Natural killer cell (primary cell): Measurements from ENCODE around the gene SCT. TPM values are rescaled to one million over a fixed set of nuclear protein-coding genes. Genes with fewer than 3 reads are reported as not detected.

ENCODE experiments used
- ATAC-seq, 3 donors: fragments of 150-1000 bp in 2 of 3; fragments of 200-7000 bp in 1 of 3; cut with Tn5 transposase; 1 replicate in 1 of 3; 2 replicates in 2 of 3; pipeline ENCODE4 v1.10.0; 2021; ENCODE audit warnings: mild to moderate bottlenecking in 2 of 3, moderate library complexity in 2 of 3
- DNase-seq, 2 donors: peaks; one replicate each; pipeline versions ENCODE4 v3.0.0 to v3.0.0-alpha.2; 2013 to 2021; ENCODE audit warnings: mixed read lengths in 1 of 2
- H3K27ac ChIP-seq: one replicate; pipeline ENCODE4 v1.5.1; 2013; ENCODE audit warnings: mild to moderate bottlenecking, low read length
- H3K27me3 ChIP-seq: one replicate; pipeline ENCODE4 v1.6.1; 2013; ENCODE audit warnings: low read length; ENCODE audit not compliant: control insufficient read depth, insufficient read depth
- H3K36me3 ChIP-seq: one replicate; pipeline ENCODE4 v1.6.1; 2013; ENCODE audit warnings: low read length; ENCODE audit not compliant: control insufficient read depth, insufficient read depth
- H3K4me1 ChIP-seq: one replicate; pipeline ENCODE4 v1.6.1; 2013; ENCODE audit warnings: low read length; ENCODE audit not compliant: control insufficient read depth, insufficient read depth
- H3K4me3 ChIP-seq: one replicate; pipeline ENCODE4 v1.5.1; 2013; ENCODE audit warnings: low read length
- H3K9me3 ChIP-seq: one replicate; pipeline ENCODE4 v1.6.1; 2013; ENCODE audit warnings: low read length; ENCODE audit not compliant: control insufficient read depth, insufficient read depth
- H3K27ac Mint-ChIP-seq, 2 donors: one replicate each; pipeline ENCODE4 v1.8.0; 2022; ENCODE audit warnings: mild to moderate bottlenecking in 2 of 2, mixed read lengths in 2 of 2, moderate library complexity in 1 of 2
- H3K27me3 Mint-ChIP-seq, 2 donors: one replicate each; pipeline ENCODE4 v1.8.0; 2022; ENCODE audit warnings: low read depth in 2 of 2, mixed read lengths in 2 of 2
- H3K36me3 Mint-ChIP-seq: one replicate; pipeline ENCODE4 v1.8.0; 2022; ENCODE audit warnings: mixed read lengths
- H3K4me1 Mint-ChIP-seq, 2 donors: one replicate each; pipeline ENCODE4 v1.8.0; 2022; ENCODE audit warnings: mixed read lengths in 2 of 2
- H3K4me3 Mint-ChIP-seq: one replicate; pipeline ENCODE4 v1.8.0; 2022; ENCODE audit warnings: mild to moderate bottlenecking, moderate library complexity, mixed read lengths
- H3K9me3 Mint-ChIP-seq, 2 donors: one replicate each; pipeline ENCODE4 v1.8.0; 2022; ENCODE audit warnings: mixed read lengths in 2 of 2
- WGBS: methylation state at CpG from one replicate; pipeline ENCODE4 v1.1.7; 2013; ENCODE audit warnings: missing lambda C conversion rate; ENCODE audit not compliant: insufficient coverage; 5-methylcytosine and 5-hydroxymethylcytosine counted together
- intact Hi-C: fragments of 100-400 bp; cut with micrococcal nuclease; formaldehyde crosslinking; loops from one replicate; pipeline ENCODE4 v1.14.2; 2022
- total RNA-seq, 4 donors: library from RNA; stranded (reverse); fragments of 120-200 nt in 1 of 4; gene quantifications; one replicate each; pipeline versions ENCODE4 v1.2.3 to v1.2.4, GENCODE V29; 2013 to 2022
- TF ChIP-seq, protein P1 (sequence below): fragments of 200-600 bp; IDR thresholded peaks from one replicate; pipeline ENCODE4 v1.8.0; 2022; ENCODE audit warnings: antibody characterized with exemption

Gene SCT
- total RNA-seq, 3 donors from 2014 or later (not counting 1 experiment from before 2014, with no cell fraction given): not detected

DNA sequence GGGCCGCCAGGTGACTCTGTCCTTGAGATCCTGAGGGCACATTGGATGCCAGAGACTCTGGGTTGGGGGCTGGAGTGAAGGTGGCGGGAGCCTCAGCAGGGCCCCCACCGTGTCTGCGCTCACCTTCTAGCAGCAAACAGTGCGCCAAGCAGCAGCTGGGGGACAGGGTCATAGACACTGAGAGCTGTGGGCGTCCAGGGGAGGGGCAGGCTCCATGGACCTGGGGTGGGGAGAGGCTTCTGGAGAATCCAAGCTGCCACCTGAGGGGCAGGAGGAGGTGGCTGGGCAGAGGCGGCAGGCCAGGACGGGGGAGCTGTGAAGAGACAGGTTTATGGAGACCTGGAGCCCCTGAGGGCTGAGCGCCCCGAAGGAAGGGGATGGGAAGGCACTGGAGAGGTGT lies 42.7 kb downstream of the SCT start:
- H3K36me3 Mint-ChIP-seq: peaks cover 4% of the 10 kb centered on the region
- no peak overlapping the region for H3K27ac Mint-ChIP-seq
- 98% methylated on average over 10 of the region's 10 CpGs for WGBS
- peaks cover 34% of the 10 kb centered on the region for H3K36me3 ChIP-seq
- no peaks in the 10 kb centered on the region for H3K27me3 ChIP-seq
- no peak overlapping the region for H3K27ac ChIP-seq
- H3K4me3 ChIP-seq: no peak overlapping the region
- ATAC-seq: no peak
- H3K27me3 Mint-ChIP-seq: no peaks in the 10 kb centered on the region
- H3K4me3 Mint-ChIP-seq: no peak overlapping the region
- TF ChIP-seq, protein P1, sequence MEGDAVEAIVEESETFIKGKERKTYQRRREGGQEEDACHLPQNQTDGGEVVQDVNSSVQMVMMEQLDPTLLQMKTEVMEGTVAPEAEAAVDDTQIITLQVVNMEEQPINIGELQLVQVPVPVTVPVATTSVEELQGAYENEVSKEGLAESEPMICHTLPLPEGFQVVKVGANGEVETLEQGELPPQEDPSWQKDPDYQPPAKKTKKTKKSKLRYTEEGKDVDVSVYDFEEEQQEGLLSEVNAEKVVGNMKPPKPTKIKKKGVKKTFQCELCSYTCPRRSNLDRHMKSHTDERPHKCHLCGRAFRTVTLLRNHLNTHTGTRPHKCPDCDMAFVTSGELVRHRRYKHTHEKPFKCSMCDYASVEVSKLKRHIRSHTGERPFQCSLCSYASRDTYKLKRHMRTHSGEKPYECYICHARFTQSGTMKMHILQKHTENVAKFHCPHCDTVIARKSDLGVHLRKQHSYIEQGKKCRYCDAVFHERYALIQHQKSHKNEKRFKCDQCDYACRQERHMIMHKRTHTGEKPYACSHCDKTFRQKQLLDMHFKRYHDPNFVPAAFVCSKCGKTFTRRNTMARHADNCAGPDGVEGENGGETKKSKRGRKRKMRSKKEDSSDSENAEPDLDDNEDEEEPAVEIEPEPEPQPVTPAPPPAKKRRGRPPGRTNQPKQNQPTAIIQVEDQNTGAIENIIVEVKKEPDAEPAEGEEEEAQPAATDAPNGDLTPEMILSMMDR: no peak
- intact Hi-C loops: no loop called here
- no peak for DNase-seq
- H3K4me1 Mint-ChIP-seq: peaks cover 41 to 51% of the 10 kb centered on the region in 2 donors
- H3K9me3 Mint-ChIP-seq: no peaks in the 10 kb centered on the region
- H3K4me1 ChIP-seq: peaks cover 35% of the 10 kb centered on the region
- H3K9me3 ChIP-seq: no peaks in the 10 kb centered on the region

- DNase-seq (no peak), ATAC-seq (no peak)
- intact Hi-C loops: no loop called here
- no peaks in the 10 kb centered on the region for H3K27me3 Mint-ChIP-seq
- 93% methylated on average over 17 of the region's 17 CpGs for WGBS
- no peak overlapping the region for H3K4me3 ChIP-seq
- no peaks in the 10 kb centered on the region for H3K9me3 Mint-ChIP-seq
- H3K36me3 Mint-ChIP-seq: no peaks in the 10 kb centered on the region
- no peaks in the 10 kb centered on the region for H3K27me3 ChIP-seq
- peak overlapping the region; percentile 53 to 66 for H3K27ac Mint-ChIP-seq
- peaks cover 24% of the 10 kb centered on the region for H3K36me3 ChIP-seq
- no peak overlapping the region for H3K27ac ChIP-seq
- H3K4me3 Mint-ChIP-seq: no peak overlapping the region
- peaks cover 46 to 50% of the 10 kb centered on the region in 2 donors for H3K4me1 Mint-ChIP-seq
- no peaks in the 10 kb centered on the region for H3K9me3 ChIP-seq
- H3K4me1 ChIP-seq: peaks cover 46% of the 10 kb centered on the region
- TF ChIP-seq, protein P1: no peak
Observed at GRCh38 chr11:581752-582151, 45.2 kb downstream of the SCT start.

- Histone ChIP-seq H3K4me1 (peaks cover 46% of the 10 kb centered on the region), H3K9me3 (no peaks in the 10 kb centered on the region), H3K4me3 (no peak overlapping the region), H3K27ac (no peak overlapping the region), H3K36me3 (peaks cover 24% of the 10 kb centered on the region), H3K27me3 (no peaks in the 10 kb centered on the region)
- DNase-seq (no peak), ATAC-seq (no peak)
- Mint-ChIP-seq H3K4me1 (peaks cover 44 to 47% of the 10 kb centered on the region in 2 donors), H3K36me3 (no peaks in the 10 kb centered on the region), H3K4me3 (peak overlapping the region; percentile 45), H3K27me3 (no peaks in the 10 kb centered on the region), H3K27ac (peak overlapping the region; percentile 53 to 66), H3K9me3 (no peaks in the 10 kb centered on the region)
- intact Hi-C loops: no loop called here
- WGBS: 83% methylated on average over 13 of the region's 14 CpGs
- TF ChIP-seq, protein P1: no peak
Observed at GRCh38 chr11:581342-581741, 45.6 kb downstream of the SCT start.
